Measurements from ENCODE around the gene CFI. TPM values are rescaled to one million over a fixed set of nuclear protein-coding genes. Genes with fewer than 3 reads are reported as not detected.

CFI gene
- total RNA-seq, 1 donor from 2014 or later, result 54.8 TPM

- peak overlapping the region; percentile 80 for H3K27ac ChIP-seq
- peak overlapping the region; percentile 76 for H3K4me3 ChIP-seq
- intact Hi-C loops (cut with DNase I), result no loop called here
- peaks cover 15% of the 10 kb centered on the region for H3K4me1 ChIP-seq
- H3K9me3 ChIP-seq, result no peaks in the 10 kb centered on the region
- H3K27me3 ChIP-seq (ENCODE audit: low read depth), result no peaks in the 10 kb centered on the region
- DNase-seq, result no peak
- ATAC-seq, result no peak
- H3K36me3 ChIP-seq, result no peaks in the 10 kb centered on the region
- no peak for TF ChIP-seq CTCF (IDR thresholded peaks at IDR 0.05)
Observed at GRCh38 chr4:109730619-109731545, 70.9 kb downstream of the CFI start.

GRCh38 chr4:109729718-109730618 lies 71.8 kb downstream of the CFI start, which contains the start of gene PLA2G12A:
Gene PLA2G12A (minus strand): TSS chr4:109730070. CDS start chr4:109729809, 261 bp downstream.
- peak; percentile 93 for DNase-seq
- no peaks in the 10 kb centered on the region for H3K36me3 ChIP-seq
- H3K4me3 ChIP-seq, result peak within 1 kb of the TSS; percentile 76
- ATAC-seq, result peak; percentile 98 to 99
- H3K4me1 ChIP-seq, result peaks cover 15% of the 10 kb centered on the region
- no peak for TF ChIP-seq CTCF (IDR thresholded peaks at IDR 0.05)
- H3K27me3 ChIP-seq (ENCODE audit: low read depth), result no peaks in the 10 kb centered on the region
- intact Hi-C loops (cut with DNase I), result no loop called here
- no peaks in the 10 kb centered on the region for H3K9me3 ChIP-seq
- peak within 1 kb of the TSS; percentile 80 for H3K27ac ChIP-seq

GRCh38 chr4:109729117-109729717 lies 72.6 kb downstream of the CFI start:
- no peaks in the 10 kb centered on the region for H3K9me3 ChIP-seq
- no peak for TF ChIP-seq CTCF (IDR thresholded peaks at IDR 0.05)

GRCh38 chr4:109728385-109728784 lies 73.4 kb downstream of the CFI start:
- H3K4me3 ChIP-seq, result peak overlapping the region; percentile 76
- H3K27me3 ChIP-seq (ENCODE audit: low read depth), result no peaks in the 10 kb centered on the region
- ATAC-seq (no peak), DNase-seq (no peak)
- H3K27ac ChIP-seq, result no peak overlapping the region
- H3K9me3 ChIP-seq, result no peaks in the 10 kb centered on the region
- H3K4me1 ChIP-seq, result peaks cover 15% of the 10 kb centered on the region
- TF ChIP-seq CTCF (IDR thresholded peaks at IDR 0.05), result no peak
- intact Hi-C loops (cut with DNase I), result no loop called here
- H3K36me3 ChIP-seq, result no peaks in the 10 kb centered on the region

More at GRCh38 chr4:109729117-109729717, 72.6 kb downstream of the CFI start:
- intact Hi-C loops (cut with DNase I), result no loop called here
- H3K27ac ChIP-seq, result peak overlapping the region; percentile 80
- peaks cover 15% of the 10 kb centered on the region for H3K4me1 ChIP-seq
- no peaks in the 10 kb centered on the region for H3K36me3 ChIP-seq
- DNase-seq, result no peak
- ATAC-seq, result peak; percentile 4 to 34
- H3K4me3 ChIP-seq, result peak overlapping the region; percentile 76
- H3K27me3 ChIP-seq (ENCODE audit: low read depth), result no peaks in the 10 kb centered on the region

- Histone ChIP-seq H3K4me3 (no peak overlapping the region), H3K9me3 (no peaks in the 10 kb centered on the region), H3K27ac (no peak overlapping the region), H3K27me3 (ENCODE audit: low read depth) (no peaks in the 10 kb centered on the region), H3K36me3 (no peaks in the 10 kb centered on the region), H3K4me1 (peaks cover 3% of the 10 kb centered on the region)
- ATAC-seq (no peak), DNase-seq (no peak)
- intact Hi-C loops (cut with DNase I), result no loop called here
- no peak for TF ChIP-seq CTCF (IDR thresholded peaks at IDR 0.05)
Observed at GRCh38 chr4:109723110-109723509, 78.7 kb downstream of the CFI start.

Measured in lower lobe of right lung (tissue), 2 donors.